Karpas-422 (cell line): ENCODE data around the gene PPM1D. TPM values are rescaled to one million over a fixed set of nuclear protein-coding genes. Genes with fewer than 3 reads are reported as not detected.

ENCODE experiments used
- DNase-seq: peaks from one replicate; pipeline ENCODE4 v3.0.0-alpha.2; 2015
- H2AFZ ChIP-seq: fragments of 200-600 bp; sonication (generic); 2 replicates; pipeline ENCODE4 v1.6.1; 2014; ENCODE audit warnings: antibody characterized with exemption, low read length, mixed read lengths
- H3K27ac ChIP-seq: fragments of 200-600 bp; sonication (generic); 2 replicates; pipeline ENCODE4 v1.5.1; 2014; ENCODE audit warnings: mild to moderate bottlenecking, low read length, moderate library complexity
- H3K27me3 ChIP-seq: fragments of 200-600 bp; sonication (generic); 2 replicates; pipeline ENCODE4 v1.6.1; 2014; ENCODE audit warnings: low read length, mixed read lengths
- H3K36me3 ChIP-seq: fragments of 200-600 bp; sonication (generic); 2 replicates; pipeline ENCODE4 v1.6.1; 2014; ENCODE audit warnings: low read length, mixed read lengths; ENCODE audit not compliant: insufficient read depth
- H3K4me1 ChIP-seq: fragments of 200-600 bp; sonication (generic); 2 replicates; pipeline ENCODE4 v1.6.1; 2014; ENCODE audit warnings: mild to moderate bottlenecking, low read length, mixed read lengths
- H3K4me2 ChIP-seq: fragments of 200-600 bp; sonication (generic); 2 replicates; pipeline ENCODE4 v1.6.1; 2014; ENCODE audit warnings: low read length, low read depth, mild to moderate bottlenecking; ENCODE audit not compliant: poor library complexity, severe bottlenecking
- H3K4me3 ChIP-seq: fragments of 200-600 bp; sonication (generic); 2 replicates; pipeline ENCODE4 v1.5.1; 2014; ENCODE audit warnings: mild to moderate bottlenecking, antibody characterized with exemption, low read length, mixed read lengths
- H3K79me2 ChIP-seq: fragments of 200-600 bp; sonication (generic); 2 replicates; pipeline ENCODE4 v1.6.1; 2014; ENCODE audit warnings: mild to moderate bottlenecking, low read length, mixed read lengths
- H3K9ac ChIP-seq: fragments of 200-600 bp; sonication (generic); 2 replicates; pipeline ENCODE4 v1.6.0; 2014; ENCODE audit warnings: low read length
- H3K9me2 ChIP-seq: fragments of 200-600 bp; sonication (generic), shearing (Covaris generic); replicated peaks from 2 replicates; pipeline ENCODE4 v1.6.0; 2014; ENCODE audit warnings: mild to moderate bottlenecking, low read length, moderate library complexity; ENCODE audit not compliant: insufficient read depth
- H3K9me3 ChIP-seq: fragments of 300-700, 200-600 bp; sonication (generic); 2 replicates; pipeline ENCODE4 v1.6.1; 2014; ENCODE audit warnings: low read length, mixed read lengths
- H4K20me1 ChIP-seq: fragments of 200-600 bp; sonication (generic); 2 replicates; pipeline ENCODE4 v1.6.1; 2014; ENCODE audit warnings: mild to moderate bottlenecking, antibody characterized with exemption, low read length, low read depth; ENCODE audit not compliant: insufficient read depth
- total RNA-seq: library from RNA; depleted of rRNA; stranded (reverse); fragments of >200 nt; shearing (Covaris generic); gene quantifications from 2 replicates; pipeline ENCODE4 v1.2.3, GENCODE V29; 2014; ENCODE audit warnings: low replicate concordance

Gene PPM1D
- total RNA-seq, 1 experiment from 2014 or later, result 11.8 TPM

GRCh38 chr17:60679287-60679686 lies 79.3 kb downstream of the PPM1D start:
- DNase-seq, result no peak
- Histone ChIP-seq H3K9me3 (no peaks in the 10 kb centered on the region), H3K79me2 (peaks cover 5% of the 10 kb centered on the region; the same call in 1 of the 2 replicates), H3K4me3 (no peak overlapping the region), H3K9me2 (no peaks in the 10 kb centered on the region), H3K9ac (no peak overlapping the region), H3K4me1 (peaks cover 12% of the 10 kb centered on the region), H3K4me2 (no peak overlapping the region), H3K27me3 (no peaks in the 10 kb centered on the region), H2AFZ (no peak overlapping the region), H3K36me3 (no peaks in the 10 kb centered on the region), H4K20me1 (no peaks in the 10 kb centered on the region), H3K27ac (no peak overlapping the region)

GRCh38 chr17:60680754-60681153 lies 80.8 kb downstream of the PPM1D start:
- no peak for DNase-seq
- no peak overlapping the region for H2AFZ ChIP-seq
- no peak overlapping the region for H3K4me3 ChIP-seq
- H3K27me3 ChIP-seq, result no peaks in the 10 kb centered on the region
- H3K79me2 ChIP-seq, result peaks cover 5% of the 10 kb centered on the region; the same call in 1 of the 2 replicates
- no peaks in the 10 kb centered on the region for H3K9me2 ChIP-seq
- H3K36me3 ChIP-seq, result no peaks in the 10 kb centered on the region
- H4K20me1 ChIP-seq, result no peaks in the 10 kb centered on the region
- H3K9ac ChIP-seq, result no peak overlapping the region
- no peak overlapping the region for H3K27ac ChIP-seq
- no peak overlapping the region for H3K4me2 ChIP-seq
- peaks cover 12% of the 10 kb centered on the region for H3K4me1 ChIP-seq
- H3K9me3 ChIP-seq, result no peaks in the 10 kb centered on the region

GRCh38 chr17:60685437-60685836 lies 85.4 kb downstream of the PPM1D start:
- no peaks in the 10 kb centered on the region for H3K79me2 ChIP-seq
- no peaks in the 10 kb centered on the region for H3K9me2 ChIP-seq
- no peak overlapping the region for H3K27ac ChIP-seq
- no peaks in the 10 kb centered on the region for H3K4me1 ChIP-seq
- H3K4me2 ChIP-seq, result no peak overlapping the region
- H3K4me3 ChIP-seq, result no peak overlapping the region
- DNase-seq, result no peak
- no peak overlapping the region for H2AFZ ChIP-seq
- H4K20me1 ChIP-seq, result no peaks in the 10 kb centered on the region
- H3K27me3 ChIP-seq, result no peaks in the 10 kb centered on the region
- no peaks in the 10 kb centered on the region for H3K36me3 ChIP-seq
- no peak overlapping the region for H3K9ac ChIP-seq
- H3K9me3 ChIP-seq, result no peaks in the 10 kb centered on the region

- Histone ChIP-seq H3K79me2 (no peaks in the 10 kb centered on the region), H3K27me3 (no peaks in the 10 kb centered on the region), H3K4me3 (no peak overlapping the region), H3K36me3 (no peaks in the 10 kb centered on the region), H3K4me1 (no peaks in the 10 kb centered on the region), H3K4me2 (no peak overlapping the region), H3K9me2 (no peaks in the 10 kb centered on the region), H3K9ac (no peak overlapping the region), H4K20me1 (no peaks in the 10 kb centered on the region), H3K27ac (no peak overlapping the region), H3K9me3 (no peaks in the 10 kb centered on the region), H2AFZ (no peak overlapping the region)
- DNase-seq, result no peak
These were observed 96.0 kb downstream of the PPM1D start for GRCh38 chr17:60695960-60696359.

GRCh38 chr17:60699090-60699489 lies 99.1 kb downstream of the PPM1D start:
- Histone ChIP-seq H3K4me3 (no peak overlapping the region), H4K20me1 (no peaks in the 10 kb centered on the region), H3K36me3 (no peaks in the 10 kb centered on the region), H3K79me2 (no peaks in the 10 kb centered on the region), H3K4me2 (no peak overlapping the region), H3K4me1 (no peaks in the 10 kb centered on the region), H3K9ac (no peak overlapping the region), H2AFZ (no peak overlapping the region), H3K27me3 (no peaks in the 10 kb centered on the region), H3K27ac (no peak overlapping the region), H3K9me3 (no peaks in the 10 kb centered on the region), H3K9me2 (no peaks in the 10 kb centered on the region)
- no peak for DNase-seq

GRCh38 chr17:60704170-60704569 lies 104.2 kb downstream of the PPM1D start:
- Histone ChIP-seq H4K20me1 (no peaks in the 10 kb centered on the region), H2AFZ (no peak overlapping the region), H3K9me3 (no peaks in the 10 kb centered on the region), H3K4me3 (no peak overlapping the region), H3K9me2 (no peaks in the 10 kb centered on the region), H3K79me2 (no peaks in the 10 kb centered on the region), H3K4me2 (no peak overlapping the region), H3K9ac (no peak overlapping the region), H3K27me3 (no peaks in the 10 kb centered on the region), H3K27ac (no peak overlapping the region), H3K4me1 (peaks cover 10% of the 10 kb centered on the region), H3K36me3 (no peaks in the 10 kb centered on the region)
- DNase-seq, result no peak

- Histone ChIP-seq H3K27ac (no peak overlapping the region), H4K20me1 (no peaks in the 10 kb centered on the region), H3K79me2 (no peaks in the 10 kb centered on the region), H3K4me1 (no peaks in the 10 kb centered on the region), H3K4me3 (no peak overlapping the region), H3K27me3 (no peaks in the 10 kb centered on the region), H3K9me2 (no peaks in the 10 kb centered on the region), H3K9me3 (no peaks in the 10 kb centered on the region), H3K9ac (no peak overlapping the region), H3K4me2 (no peak overlapping the region), H2AFZ (no peak overlapping the region), H3K36me3 (no peaks in the 10 kb centered on the region)
- no peak for DNase-seq
These were observed 112.7 kb downstream of the PPM1D start for GRCh38 chr17:60712675-60713074.

GRCh38 chr17:60713608-60714007 lies 113.6 kb downstream of the PPM1D start:
- H3K4me2 ChIP-seq, result no peak overlapping the region
- H3K27ac ChIP-seq, result no peak overlapping the region
- no peaks in the 10 kb centered on the region for H3K9me2 ChIP-seq
- no peaks in the 10 kb centered on the region for H3K4me1 ChIP-seq
- no peaks in the 10 kb centered on the region for H3K9me3 ChIP-seq
- H2AFZ ChIP-seq, result no peak overlapping the region
- H3K79me2 ChIP-seq, result no peaks in the 10 kb centered on the region
- no peaks in the 10 kb centered on the region for H4K20me1 ChIP-seq
- H3K9ac ChIP-seq, result no peak overlapping the region
- H3K36me3 ChIP-seq, result no peaks in the 10 kb centered on the region
- H3K4me3 ChIP-seq, result no peak overlapping the region
- DNase-seq, result no peak
- no peaks in the 10 kb centered on the region for H3K27me3 ChIP-seq
